ENCODE results near the gene POLR3G. TPM values are rescaled to one million over a fixed set of nuclear protein-coding genes. Genes with fewer than 3 reads are reported as not detected.

POLR3G gene, protein sequence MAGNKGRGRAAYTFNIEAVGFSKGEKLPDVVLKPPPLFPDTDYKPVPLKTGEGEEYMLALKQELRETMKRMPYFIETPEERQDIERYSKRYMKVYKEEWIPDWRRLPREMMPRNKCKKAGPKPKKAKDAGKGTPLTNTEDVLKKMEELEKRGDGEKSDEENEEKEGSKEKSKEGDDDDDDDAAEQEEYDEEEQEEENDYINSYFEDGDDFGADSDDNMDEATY
- 7.0 and 9.4 TPM in 2 replicates for total RNA-seq

DNA sequence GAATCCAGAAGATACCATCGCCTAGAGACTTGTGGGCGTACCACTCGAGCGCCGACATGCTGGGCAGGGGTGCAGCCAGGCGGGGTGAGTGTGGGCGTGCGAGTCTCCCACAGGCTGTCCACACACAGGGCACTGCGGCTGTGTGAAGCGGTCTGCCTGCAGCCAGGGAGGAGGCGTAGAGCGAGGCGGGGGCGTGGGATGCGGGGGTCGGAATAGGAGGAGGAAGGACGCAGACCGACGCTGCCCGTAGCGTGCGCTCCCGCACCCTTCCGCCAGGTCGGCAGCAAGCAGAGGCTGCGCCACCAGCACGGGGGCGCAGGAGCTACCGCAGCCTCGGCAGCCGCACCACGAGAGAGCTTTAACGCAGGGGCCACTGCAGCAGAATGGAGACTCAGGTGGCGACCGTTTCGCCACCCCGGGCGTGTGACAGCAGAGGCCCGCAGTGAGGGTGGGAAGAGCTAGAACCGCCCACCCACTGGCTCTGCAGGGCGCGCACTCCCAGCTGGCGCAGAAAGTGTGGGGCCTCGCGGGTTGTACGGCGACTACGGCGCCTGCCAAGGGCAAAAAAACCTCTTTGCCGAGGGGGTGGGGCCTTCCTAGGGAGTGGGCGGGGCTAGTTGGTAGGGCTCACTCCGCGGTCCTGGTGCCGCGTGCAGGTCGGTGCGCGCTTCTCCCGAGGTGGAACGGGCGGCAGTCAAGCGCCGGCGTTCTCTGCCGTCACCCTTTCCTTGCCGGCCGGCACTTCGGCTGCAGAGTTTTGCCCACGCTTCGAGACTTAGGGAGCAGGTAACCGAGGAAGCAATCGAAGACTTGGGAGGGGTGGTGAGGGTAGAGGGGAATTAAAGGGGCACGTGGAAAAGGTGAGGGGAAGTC, at the start of gene POLR3G, which contains the start of gene MBLAC2:
Gene POLR3G, plus strand, starts transcription at position 630 of the 873 bp plus-strand sequence. CDS start 10,704 bp downstream, outside the sequence.
Gene MBLAC2, minus strand, starts transcription at position 537 of the 873 bp plus-strand sequence. Its CDS starts 479 bp downstream, at position 58.

DNA sequence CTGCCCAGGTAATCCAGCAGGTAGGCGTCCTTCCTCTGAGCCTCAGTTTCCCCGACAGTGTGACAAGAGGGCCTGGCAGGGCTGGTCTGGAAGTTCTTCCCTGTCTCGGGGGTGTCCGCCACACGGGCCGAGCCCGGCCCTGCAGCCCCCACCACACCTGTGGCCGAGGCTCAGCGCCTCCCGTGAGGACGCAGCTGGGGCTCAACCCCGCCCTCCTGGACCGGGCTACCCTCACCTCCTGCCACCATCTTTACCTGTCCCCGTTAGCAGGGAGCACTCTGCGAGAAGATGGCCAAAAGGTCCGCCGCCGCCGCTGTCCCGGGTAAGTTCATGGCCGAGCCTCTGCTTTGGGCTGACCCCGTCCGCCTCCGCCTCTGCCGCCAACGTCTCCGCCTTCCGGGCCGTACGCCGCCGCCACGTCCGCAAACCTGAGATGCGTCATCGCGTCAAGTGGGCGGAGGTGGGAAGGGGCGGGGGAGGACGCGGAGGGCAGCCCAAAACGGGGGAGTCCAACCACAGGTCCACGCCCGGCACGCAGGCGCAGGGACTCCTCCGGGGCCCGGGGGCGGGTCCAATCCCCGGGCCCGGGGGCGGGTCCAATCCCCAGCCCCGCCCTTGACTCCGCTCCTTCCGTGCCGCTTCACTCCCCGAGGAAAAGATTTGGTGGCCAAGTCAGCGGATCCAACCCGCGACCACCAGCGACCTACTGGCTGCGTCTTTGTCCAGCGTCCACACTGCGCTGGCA, 54.7 kb downstream of the POLR3G start, which contains the start of gene LYSMD3:
Gene LYSMD3, minus strand, starts transcription at position 391 of the 745 bp plus-strand sequence. CDS start 4,295 bp downstream, outside the sequence.

GRCh38 chr5:90558344-90559192, 83.9 kb downstream of the POLR3G start, which contains the start of gene ADGRV1:
ADGRV1 (plus strand) TSS chr5:90558797; CDS start chr5:90558896, 99 bp downstream.

Other genes starting within 250 kb of the POLR3G start
- 4.3 and 9.2 TPM in 2 replicates for gene CETN3, start 65.1 kb upstream of the POLR3G start, total RNA-seq
- gene MBLAC2, start 93 bp upstream of the POLR3G start, total RNA-seq: 2.9 and 3.8 TPM in 2 replicates
- gene LYSMD3, start 54.7 kb downstream of the POLR3G start, total RNA-seq: 9.6 and 10.4 TPM in 2 replicates
- gene ADGRV1, start 83.9 kb downstream of the POLR3G start, total RNA-seq: 0.85 and 0.96 TPM in 2 replicates

Measured in tracheal epithelial cell (primary cell).